Urinary bladder (tissue), 4 donors: ENCODE measurements around the gene PDPN. TPM values are rescaled to one million over a fixed set of nuclear protein-coding genes. Genes with fewer than 3 reads are reported as not detected.

ENCODE experiments used
- DNase-seq: peaks from one replicate; pipeline ENCODE4 v3.0.0-alpha.2; 2015; ENCODE audit errors: extremely low spot score
- H3K27ac ChIP-seq: one replicate; pipeline ENCODE4 v1.5.1; 2013; ENCODE audit warnings: low read depth, mild to moderate bottlenecking, moderate library complexity
- H3K36me3 ChIP-seq: one replicate; pipeline ENCODE4 v1.6.1; 2013; ENCODE audit warnings: mild to moderate bottlenecking, moderate library complexity; ENCODE audit not compliant: insufficient read depth
- H3K4me1 ChIP-seq: one replicate; pipeline ENCODE4 v1.6.1; 2013; ENCODE audit warnings: mild to moderate bottlenecking, moderate library complexity; ENCODE audit not compliant: insufficient read depth
- H3K4me3 ChIP-seq: one replicate; pipeline ENCODE4 v1.5.1; 2013; ENCODE audit warnings: low read depth, low read length
- WGBS: extraction: QIAGEN DNeasy Blood & Tissue Kit; methylation state at CpG from one replicate; pipeline ENCODE4 v1.1.7; 2013; 5-methylcytosine and 5-hydroxymethylcytosine counted together
- polyA plus RNA-seq: library from polyadenylated mRNA; stranded (reverse); fragments of 200-250 nt; gene quantifications from one replicate; pipeline ENCODE4 v1.2.3, GENCODE V29; 2013
- total RNA-seq: library from RNA; depleted of rRNA; stranded (reverse); fragments of >200 nt; gene quantifications from one replicate; pipeline ENCODE4 v1.2.3, GENCODE V29; 2014
- donor health status: healthy with polysubstance abuse.
- donor health status: healthy.

PDPN gene
- total and polyA plus RNA-seq, 2 donors = 19.1 to 96.8 TPM

GRCh38 chr1:13584876-13585611 is 1.4 kb downstream of the PDPN start:
- Histone ChIP-seq H3K4me1 (no peaks in the 10 kb centered on the region), H3K4me3 (peak overlapping the region; percentile 37), H3K27ac (peak overlapping the region; percentile 41), H3K36me3 (no peaks in the 10 kb centered on the region)
- no peak for DNase-seq
- 67% methylated on average over 11 of the region's 11 CpGs for WGBS

DNA sequence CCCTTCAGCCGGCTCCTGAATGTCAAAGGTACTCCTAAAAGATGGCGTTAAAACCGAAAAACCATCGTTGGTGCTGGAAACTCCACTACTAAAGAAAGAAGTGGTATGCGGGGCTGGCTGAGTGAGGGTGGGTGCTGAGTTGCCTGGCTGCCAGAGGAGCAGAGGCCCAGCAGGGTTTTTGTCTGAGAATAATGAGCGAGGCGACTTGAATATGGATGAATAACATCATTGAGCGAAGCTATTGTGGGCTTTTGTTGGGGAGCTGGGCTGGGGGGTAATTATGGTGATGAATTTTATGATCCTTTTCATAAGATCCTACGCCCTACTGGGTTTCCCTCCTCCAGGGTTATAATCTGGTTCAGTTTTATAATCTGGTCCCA is 2.0 kb downstream of the PDPN start:
- DNase-seq = no peak
- Histone ChIP-seq H3K27ac (no peak overlapping the region), H3K36me3 (no peaks in the 10 kb centered on the region), H3K4me1 (no peaks in the 10 kb centered on the region), H3K4me3 (peak overlapping the region; percentile 37)
- 56% methylated on average over 9 of the region's 9 CpGs for WGBS

DNA sequence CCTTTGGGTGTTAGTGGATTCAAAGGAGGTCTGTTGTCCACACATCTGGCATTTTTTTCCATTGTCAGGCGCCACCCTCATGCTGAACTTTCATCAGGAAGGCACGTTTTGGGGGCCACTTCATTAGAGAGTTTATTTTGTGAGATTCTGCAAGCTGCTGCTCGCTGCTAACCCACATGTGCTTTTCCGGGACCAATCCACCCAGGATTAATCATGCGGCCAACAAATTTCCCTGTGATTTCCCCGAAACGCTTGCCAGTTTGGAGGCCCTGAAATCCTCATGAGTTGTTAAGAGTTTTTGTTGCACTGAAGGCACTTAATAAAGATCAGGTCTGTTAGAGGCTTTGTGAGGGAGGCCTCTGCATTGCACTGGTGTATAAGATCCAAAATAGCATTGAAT is 2.4 kb downstream of the PDPN start:
- WGBS = 54% methylated on average over 7 of the region's 7 CpGs
- DNase-seq = no peak
- peak overlapping the region; percentile 4 for H3K4me3 ChIP-seq
- H3K36me3 ChIP-seq = no peaks in the 10 kb centered on the region
- no peak overlapping the region for H3K27ac ChIP-seq
- no peaks in the 10 kb centered on the region for H3K4me1 ChIP-seq

DNA sequence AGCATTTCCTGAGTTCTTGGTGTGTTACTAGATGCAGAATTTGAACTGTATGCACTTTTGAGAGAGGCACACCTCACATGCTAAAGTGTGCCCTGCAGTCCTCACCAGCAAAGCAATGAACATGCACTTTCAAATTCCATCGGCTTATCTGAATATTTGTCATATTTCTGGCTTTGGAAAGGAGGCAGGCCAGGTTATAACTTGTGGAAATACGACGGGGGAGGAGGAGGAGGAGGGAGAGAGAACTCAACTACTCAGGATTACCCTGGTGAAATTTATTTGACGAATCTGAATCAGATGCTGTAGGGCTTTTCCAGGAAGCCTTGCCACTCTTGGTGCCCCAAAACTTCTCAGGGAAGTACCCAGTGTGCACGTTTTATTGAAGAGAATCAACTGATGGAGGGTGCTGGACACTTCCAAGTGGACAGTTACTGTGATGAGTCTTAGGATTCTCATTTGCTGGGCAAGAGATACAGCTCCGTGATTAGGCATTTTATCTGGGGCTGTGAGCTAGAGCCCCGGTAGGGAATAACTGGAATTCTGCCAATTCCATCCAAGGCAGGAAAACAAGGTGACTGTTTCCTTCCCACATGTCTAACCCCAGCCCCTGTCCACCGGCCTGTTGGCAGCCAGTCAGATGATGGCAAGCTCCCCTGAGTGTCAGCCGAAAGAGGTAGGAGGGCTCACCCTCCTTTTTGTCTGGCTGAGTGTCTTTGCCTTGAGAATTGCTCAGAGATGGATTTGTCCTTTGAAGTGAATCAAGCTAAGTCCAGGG is 3.8 kb downstream of the PDPN start:
- Histone ChIP-seq H3K27ac (no peak overlapping the region), H3K36me3 (no peaks in the 10 kb centered on the region), H3K4me1 (no peaks in the 10 kb centered on the region), H3K4me3 (no peak overlapping the region)
- WGBS = 30% methylated on average over 9 of the region's 9 CpGs
- no peak for DNase-seq

DNA sequence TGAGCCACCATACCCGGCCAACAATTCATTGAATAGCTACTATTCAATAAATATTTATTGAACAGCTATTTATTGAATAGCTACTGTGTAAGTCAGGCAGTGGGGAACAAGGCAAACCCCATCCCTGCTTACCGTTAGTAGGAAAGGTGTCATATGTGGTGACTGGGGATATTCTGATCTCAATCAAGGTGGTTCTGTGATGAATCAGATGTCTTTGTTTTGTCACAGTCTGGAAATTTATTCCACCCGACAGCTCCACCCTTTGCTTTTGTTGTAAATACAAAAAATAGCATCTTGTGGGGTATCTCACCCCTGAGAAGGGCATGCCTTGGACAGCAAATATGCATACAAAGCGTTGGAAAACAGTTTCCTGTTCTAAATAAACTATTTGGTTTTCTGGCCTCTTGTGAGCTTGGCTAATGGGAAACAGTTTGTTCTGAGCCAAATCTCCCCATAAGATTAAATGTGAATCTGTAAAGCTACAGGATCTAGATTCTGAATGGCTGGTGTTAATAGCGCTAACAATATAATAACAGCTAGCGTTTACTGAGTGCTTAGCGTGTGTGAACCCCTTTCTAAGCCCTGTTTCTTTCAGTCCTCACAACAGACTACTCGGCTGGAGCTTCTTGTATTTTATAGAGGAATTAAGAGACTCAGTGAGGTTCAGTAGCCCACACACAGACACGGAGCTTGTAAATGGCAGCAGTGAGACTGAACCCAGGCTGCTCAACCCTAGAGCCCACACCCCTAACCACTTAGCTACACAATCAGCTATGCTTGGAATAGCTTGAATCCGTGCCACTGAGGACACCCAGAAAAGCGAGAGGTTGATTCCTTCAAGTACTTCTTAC is 5.5 kb downstream of the PDPN start:
- 57% methylated on average over 11 of the region's 11 CpGs for WGBS
- H3K4me1 ChIP-seq = peaks cover 2% of the 10 kb centered on the region
- no peak overlapping the region for H3K27ac ChIP-seq
- no peak for DNase-seq
- H3K36me3 ChIP-seq = no peaks in the 10 kb centered on the region
- H3K4me3 ChIP-seq = no peak overlapping the region

GRCh38 chr1:13590486-13590885 is 6.9 kb downstream of the PDPN start:
- 89% methylated on average over 7 of the region's 7 CpGs for WGBS
- H3K27ac ChIP-seq = no peak overlapping the region
- no peaks in the 10 kb centered on the region for H3K36me3 ChIP-seq
- H3K4me3 ChIP-seq = no peak overlapping the region
- no peak for DNase-seq
- H3K4me1 ChIP-seq = peaks cover 2% of the 10 kb centered on the region

DNA sequence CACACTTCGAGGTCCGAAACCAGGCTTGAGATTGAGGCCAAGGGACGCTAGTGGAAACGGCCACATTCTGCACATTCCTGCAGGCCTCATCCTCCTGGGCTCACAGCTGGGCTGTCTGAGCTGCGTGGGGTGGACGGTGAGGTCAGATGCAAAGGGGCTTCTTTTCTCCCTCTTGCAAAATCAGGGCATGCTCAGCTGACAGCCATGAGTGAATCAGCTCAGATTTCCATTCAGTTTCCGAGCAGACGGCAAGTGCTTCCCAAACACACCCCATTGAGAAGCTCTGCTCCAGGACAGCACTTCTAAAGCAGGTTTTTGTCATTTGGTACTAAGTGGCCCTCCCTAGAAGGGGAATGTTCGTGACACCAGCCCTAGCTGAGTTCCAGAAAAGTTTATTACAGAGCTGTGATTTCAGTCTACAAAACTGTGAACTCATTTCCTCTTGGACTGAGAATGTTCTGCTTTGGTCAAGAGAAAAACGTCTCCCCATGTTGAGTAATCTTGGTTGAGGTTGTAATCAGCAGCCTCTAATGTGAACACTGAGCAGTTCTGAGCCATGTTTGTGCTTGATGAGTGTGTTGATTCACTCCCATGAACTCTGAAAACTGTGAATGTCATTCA is 10.0 kb downstream of the PDPN start:
- H3K27ac ChIP-seq = peak overlapping the region; percentile 28
- DNase-seq = no peak
- peaks cover 2% of the 10 kb centered on the region for H3K4me1 ChIP-seq
- no peaks in the 10 kb centered on the region for H3K36me3 ChIP-seq
- WGBS = 31% methylated on average over 10 of the region's 10 CpGs
- no peak overlapping the region for H3K4me3 ChIP-seq

DNA sequence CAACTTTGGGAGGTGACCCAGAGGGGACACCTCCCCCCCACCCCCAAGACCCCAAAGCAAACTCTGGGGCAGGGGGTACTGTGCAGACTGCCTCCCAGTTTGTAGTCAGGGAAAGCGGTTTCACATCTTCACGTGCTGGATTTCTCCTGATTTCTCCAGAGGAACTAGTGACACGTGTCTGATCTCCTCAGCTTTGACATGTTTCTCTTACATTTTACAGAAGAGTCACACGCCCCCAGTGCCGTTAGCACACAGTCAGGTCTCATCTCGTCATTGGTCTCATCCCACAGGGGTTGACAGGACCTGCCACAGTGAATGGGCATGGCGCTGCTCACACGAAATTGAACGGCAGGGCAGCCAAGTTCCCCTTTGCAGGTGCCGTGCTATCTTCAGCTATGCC is 11.8 kb downstream of the PDPN start:
- DNase-seq = no peak
- 91% methylated on average over 10 of the region's 10 CpGs for WGBS
- no peak overlapping the region for H3K27ac ChIP-seq

GRCh38 chr1:13597166-13597565 is 13.5 kb downstream of the PDPN start:
- Histone ChIP-seq H3K4me1 (peaks cover 2% of the 10 kb centered on the region), H3K27ac (no peak overlapping the region), H3K4me3 (no peak overlapping the region), H3K36me3 (no peaks in the 10 kb centered on the region)
- WGBS = 35% methylated on average over 7 of the region's 7 CpGs
- DNase-seq = no peak

More for the DNA sequence above, 11.8 kb downstream of the PDPN start:
- Histone ChIP-seq H3K36me3 (no peaks in the 10 kb centered on the region), H3K4me1 (peaks cover 2% of the 10 kb centered on the region), H3K4me3 (no peak overlapping the region)

DNA sequence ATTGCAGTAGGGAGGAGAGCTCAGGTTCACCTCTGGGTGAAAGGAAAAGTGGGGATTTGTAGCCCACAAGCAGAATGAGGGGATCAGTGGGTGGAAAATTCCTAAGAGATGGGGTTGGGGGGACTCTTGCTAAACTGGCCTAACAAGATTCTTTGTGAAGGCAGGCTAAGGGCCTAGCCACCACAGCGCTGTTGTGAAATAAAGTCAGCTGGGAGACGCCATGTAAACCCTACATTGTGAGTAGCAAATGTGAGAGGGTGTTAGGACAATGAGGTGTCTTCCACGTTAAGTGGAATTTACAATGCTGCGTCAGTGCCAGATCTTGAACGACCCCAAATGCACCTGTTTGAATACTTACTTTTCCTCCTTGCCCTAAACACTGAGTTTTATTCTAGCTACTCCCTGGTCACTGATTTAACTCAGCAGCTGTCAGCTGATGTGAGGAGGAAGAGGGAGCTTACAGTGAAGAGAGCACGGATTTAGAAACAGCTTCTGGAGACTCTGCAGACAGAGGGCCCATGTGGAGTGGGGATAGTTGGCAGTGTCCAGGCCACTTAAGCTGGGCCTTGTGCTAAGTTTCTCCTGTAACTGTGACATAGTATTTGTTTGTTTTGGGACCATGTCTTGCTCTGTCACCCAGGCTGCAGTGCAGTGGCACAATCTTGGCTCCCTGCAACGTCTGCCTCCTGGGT is 17.3 kb downstream of the PDPN start:
- no peaks in the 10 kb centered on the region for H3K36me3 ChIP-seq
- peaks cover 1% of the 10 kb centered on the region for H3K4me1 ChIP-seq
- peak; percentile 23 for DNase-seq
- H3K4me3 ChIP-seq = no peak overlapping the region
- no peak overlapping the region for H3K27ac ChIP-seq
- WGBS = 67% methylated on average over 7 of the region's 7 CpGs

GRCh38 chr1:13604176-13604575 is 20.5 kb downstream of the PDPN start:
- H3K4me3 ChIP-seq = no peak overlapping the region
- H3K27ac ChIP-seq = no peak overlapping the region
- DNase-seq = no peak
- WGBS = 82% methylated on average over 5 of the region's 5 CpGs
- peaks cover 1% of the 10 kb centered on the region for H3K4me1 ChIP-seq
- no peaks in the 10 kb centered on the region for H3K36me3 ChIP-seq

- Histone ChIP-seq H3K4me3 (no peak overlapping the region), H3K36me3 (no peaks in the 10 kb centered on the region), H3K4me1 (peaks cover 1% of the 10 kb centered on the region), H3K27ac (no peak overlapping the region)
- no peak for DNase-seq
- WGBS = 80% methylated on average over 3 of the region's 3 CpGs
Observed at GRCh38 chr1:13604721-13605120, 21.1 kb downstream of the PDPN start.

DNA sequence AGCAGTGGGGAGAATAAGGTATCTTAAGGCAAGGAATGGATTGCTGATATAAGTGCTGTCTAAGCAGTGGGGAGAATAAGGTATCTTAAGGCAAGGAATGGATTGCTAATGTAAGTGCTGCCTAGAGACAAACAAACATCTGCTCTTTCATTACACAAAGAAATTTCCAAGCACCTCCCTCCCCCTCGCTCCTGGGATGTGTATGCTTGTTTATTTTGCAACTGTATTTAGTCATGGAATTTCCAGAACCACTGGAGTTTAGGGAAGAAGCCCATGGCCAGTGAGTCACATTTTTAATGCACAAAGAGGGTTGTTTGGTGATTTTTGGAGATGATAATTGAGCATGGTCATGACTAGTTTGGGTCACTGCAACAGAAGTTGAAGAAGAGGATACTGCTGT is 21.5 kb downstream of the PDPN start:
- peaks cover 1% of the 10 kb centered on the region for H3K4me1 ChIP-seq
- H3K27ac ChIP-seq = no peak overlapping the region
- WGBS = 62% methylated on average over 1 of the region's 1 CpG
- no peaks in the 10 kb centered on the region for H3K36me3 ChIP-seq
- H3K4me3 ChIP-seq = no peak overlapping the region
- DNase-seq = no peak
